GM12878 (cell line): Measurements from ENCODE around the gene RAB34. TPM values are rescaled to one million over a fixed set of nuclear protein-coding genes. Genes with fewer than 3 reads are reported as not detected.

Experiments used
- ATAC-seq: fragments of 200-7000 bp; cut with Tn5 transposase; 3 replicates; pipeline ENCODE4 v1.9.1; 2020; ENCODE audit warnings: mild to moderate bottlenecking, moderate library complexity
- BruUV-seq: library from RNA; stranded (reverse); fragments of 400-500 nt; replicated peaks from 2 replicates; lab custom pipeline; 2021; lab: Mats Ljungman, UMichigan
- CTCF ChIA-PET: fragments of 300-600 bp; sonication (Branson Sonifier 250); formaldehyde crosslinking; extraction: SDS; loops from one replicate; lab custom pipeline; 2021; ENCODE audit warnings: inconsistent platforms; lab: Yijun Ruan, JAX
- POLR2A ChIA-PET: fragments of 350-600 bp; formaldehyde crosslinking; extraction: SDS; loops from one replicate; lab custom pipeline; 2021; ENCODE audit warnings: inconsistent platforms; lab: Charles Lee
- RAD21 ChIA-PET: fragments of 300-600 bp; sonication (Branson Sonifier 250); formaldehyde crosslinking; loops from one replicate; lab custom pipeline; 2023; ENCODE audit warnings: antibody characterized with exemption; ENCODE audit not compliant: unreplicated experiment; lab: Charles Lee
- SMC1A ChIA-PET: fragments of 300-600 bp; sonication (Branson Sonifier 250); formaldehyde crosslinking; loops from one replicate; lab custom pipeline; 2023; ENCODE audit not compliant: unreplicated experiment, uncharacterized antibody; lab: Charles Lee
- DNase-seq: peaks from one replicate; pipeline ENCODE4 v3.0.0-alpha.2; 2011; ENCODE audit warnings: low read depth, low spot score
- FAIRE-seq: peaks from 3 replicates; lab custom pipeline; 2011; peaks lifted over from hg19 to GRCh38; lab: Jason Lieb, UNC
- H2AFZ ChIP-seq: 2 replicates; pipeline ENCODE4 v1.6.0; 2011; ENCODE audit warnings: low read depth, low read length, control low read depth; ENCODE audit not compliant: control insufficient read depth
- H3K27ac ChIP-seq: 2 replicates; pipeline ENCODE4 v1.5.1; 2011; ENCODE audit warnings: control low read depth; ENCODE audit not compliant: control insufficient read depth, insufficient read depth
- H3K27me3 ChIP-seq, 2 experiments: replicated peaks in 1 of 2; 2 replicates each; pipeline versions ENCODE4 v1.6.0 to v1.6.1; 2011; ENCODE audit warnings: low read length in 1 of 2; ENCODE audit not compliant: control insufficient read depth in 2 of 2, insufficient read depth in 2 of 2
- H3K36me3 ChIP-seq, 2 experiments: 2 replicates each; pipeline ENCODE4 v1.5.1; 2011; ENCODE audit warnings: low read length in 1 of 2; ENCODE audit not compliant: control insufficient read depth in 2 of 2, insufficient read depth in 2 of 2
- H3K4me1 ChIP-seq: 2 replicates; pipeline ENCODE4 v1.6.1; 2011; ENCODE audit warnings: mild to moderate bottlenecking, low read length, moderate library complexity, mixed read lengths; ENCODE audit not compliant: control insufficient read depth, insufficient read depth
- H3K4me2 ChIP-seq: 2 replicates; pipeline ENCODE4 v1.6.0; 2011; ENCODE audit warnings: control low read depth; ENCODE audit not compliant: control insufficient read depth, insufficient read depth
- H3K4me3 ChIP-seq: fragments of 200-600 bp; sonication (generic); 2 replicates; pipeline ENCODE4 v1.5.1; 2016
- H3K79me2 ChIP-seq: 2 replicates; pipeline ENCODE4 v1.6.0; 2011; ENCODE audit warnings: low read length; ENCODE audit not compliant: control insufficient read depth, insufficient read depth
- H3K9ac ChIP-seq: 2 replicates; pipeline ENCODE4 v1.8.0; 2011; ENCODE audit warnings: low read length, control low read depth, mixed read lengths; ENCODE audit not compliant: control insufficient read depth, insufficient read depth
- H3K9me3 ChIP-seq: replicated peaks from 3 replicates; pipeline ENCODE4 v1.5.1; 2011; ENCODE audit warnings: mild to moderate bottlenecking, low read length; ENCODE audit not compliant: control insufficient read depth, insufficient read depth
- H4K20me1 ChIP-seq: 2 replicates; pipeline ENCODE4 v1.6.0; 2011; ENCODE audit not compliant: control insufficient read depth, insufficient read depth
- POLR2A ChIP-seq: IDR thresholded peaks from 2 replicates; pipeline ENCODE4 v1.6.1; 2011; ENCODE audit warnings: low read depth, mild to moderate bottlenecking, low read length
- POLR2AphosphoS5 ChIP-seq: IDR thresholded peaks from 2 replicates; pipeline ENCODE4 v1.6.1; 2011; ENCODE audit warnings: mild to moderate bottlenecking, low read length, inconsistent platforms
- WGBS: methylation state at CpG from one replicate; pipeline ENCODE4 v1.1.6; 2016; ENCODE audit warnings: low lambda C conversion rate; ENCODE audit not compliant: insufficient replicate concordance, insufficient coverage; ENCODE audit errors: missing lambda C conversion rate; 5-methylcytosine and 5-hydroxymethylcytosine counted together
- in situ Hi-C: fragments of 300-500 bp; cut with MboI; formaldehyde crosslinking; loops from 9 replicates; pipeline ENCODE4 v1.14.3; 2018; ENCODE audit warnings: mixed read lengths
- intact Hi-C: fragments of 100-400 bp; cut with micrococcal nuclease; formaldehyde crosslinking; loops from one replicate; pipeline ENCODE4 v1.14.2; 2022; ENCODE audit not compliant: unreplicated experiment
- polyA plus RNA-seq, 11 experiments: library from polyadenylated mRNA; depleted of rRNA in 4 of 11; unstranded in 6 of 11; stranded (reverse) in 5 of 11; fragments of >200 nt; fragmentation: Nextera tagmentation in 4 of 11; fragmentation: Illumina TruSeq in 1 of 11; extraction: Ambion mirVana in 4 of 11; extraction: Trizol in 1 of 11; gene quantifications; 1 replicate in 1 of 11; 2 replicates in 10 of 11; pipeline versions ENCODE4 v1.2.1 to v1.2.3, GENCODE V29; 2011 to 2016; ENCODE audit warnings: inconsistent platforms in 2 of 11, missing spikeins in 2 of 11, low read depth in 1 of 11
- total RNA-seq, 4 experiments: library from RNA; depleted of rRNA in 3 of 4; stranded (reverse); fragments of >200 nt in 3 of 4; fragmentation: Illumina TruSeq in 1 of 4; extraction: Trizol in 1 of 4; gene quantifications; 2 replicates each; pipeline versions ENCODE4 v1.2.1 to v1.2.3, GENCODE V29; 2013 to 2021
- TF ChIP-seq, protein P1 (sequence below): IDR thresholded peaks from 2 replicates; pipeline ENCODE4 v1.6.1; 2012; ENCODE audit warnings: mild to moderate bottlenecking, low read depth, low read length

RAB34 gene
- total and polyA plus RNA-seq, 10 of the 15 experiments (the other 5 are each of a cell fraction or from before 2014, with no cell fraction given) = 0.37 to 46.4 (median 32.8) TPM

DNA sequence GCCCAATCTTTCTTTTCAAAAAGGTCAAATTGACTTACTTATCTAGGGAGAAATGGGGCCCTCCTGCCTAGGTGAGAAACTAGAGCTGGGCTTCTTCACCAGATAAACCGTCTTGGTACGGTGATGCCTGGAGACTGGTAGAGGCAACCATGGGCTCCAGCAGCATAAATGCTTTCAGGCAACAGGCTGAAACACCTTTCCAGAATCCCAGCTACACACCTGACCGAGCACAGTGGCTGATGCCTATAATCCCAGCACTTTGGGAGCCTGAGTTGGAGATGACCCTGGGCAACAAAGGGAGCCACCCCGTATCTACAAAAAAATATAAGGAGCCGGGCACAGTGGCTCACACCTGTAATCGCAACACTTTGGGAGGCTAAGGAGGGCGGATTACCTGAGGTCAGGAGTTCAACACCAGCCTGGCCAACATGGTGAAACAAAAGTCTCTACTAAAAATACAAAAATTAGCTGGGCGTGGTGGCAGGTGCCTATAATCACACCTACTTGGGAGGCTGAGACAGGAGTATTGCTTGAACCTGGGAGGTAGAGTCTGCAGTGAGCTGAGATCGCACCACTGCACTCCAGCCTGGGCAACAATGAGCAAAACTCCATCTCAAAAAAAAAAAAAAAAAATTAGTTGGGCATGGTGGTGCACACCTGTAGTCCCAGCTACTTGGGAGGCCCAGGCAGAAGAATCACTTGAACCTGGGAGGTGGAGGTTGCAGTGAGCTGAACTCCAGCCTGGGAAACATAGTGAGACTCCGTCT, 34.1 kb upstream of the RAB34 start:
- intact Hi-C loops = no loop called here
- SMC1A ChIA-PET = interaction anchor here (0.7 to 17.8 kb wide), 8 partner anchors 10 to 174 kb away, joined by 3 to 326 read pairs (median 3); partner anchors contain the start of genes NEK8 and TLCD1
- BruUV-seq = no TSS peak
- TF ChIP-seq POLR2AphosphoS5 = 0 out of 2 replicates have a peak, but pooled peaks have one; percentile 57
- peak; percentile 51 for TF ChIP-seq POLR2A
- TF ChIP-seq, protein P1, sequence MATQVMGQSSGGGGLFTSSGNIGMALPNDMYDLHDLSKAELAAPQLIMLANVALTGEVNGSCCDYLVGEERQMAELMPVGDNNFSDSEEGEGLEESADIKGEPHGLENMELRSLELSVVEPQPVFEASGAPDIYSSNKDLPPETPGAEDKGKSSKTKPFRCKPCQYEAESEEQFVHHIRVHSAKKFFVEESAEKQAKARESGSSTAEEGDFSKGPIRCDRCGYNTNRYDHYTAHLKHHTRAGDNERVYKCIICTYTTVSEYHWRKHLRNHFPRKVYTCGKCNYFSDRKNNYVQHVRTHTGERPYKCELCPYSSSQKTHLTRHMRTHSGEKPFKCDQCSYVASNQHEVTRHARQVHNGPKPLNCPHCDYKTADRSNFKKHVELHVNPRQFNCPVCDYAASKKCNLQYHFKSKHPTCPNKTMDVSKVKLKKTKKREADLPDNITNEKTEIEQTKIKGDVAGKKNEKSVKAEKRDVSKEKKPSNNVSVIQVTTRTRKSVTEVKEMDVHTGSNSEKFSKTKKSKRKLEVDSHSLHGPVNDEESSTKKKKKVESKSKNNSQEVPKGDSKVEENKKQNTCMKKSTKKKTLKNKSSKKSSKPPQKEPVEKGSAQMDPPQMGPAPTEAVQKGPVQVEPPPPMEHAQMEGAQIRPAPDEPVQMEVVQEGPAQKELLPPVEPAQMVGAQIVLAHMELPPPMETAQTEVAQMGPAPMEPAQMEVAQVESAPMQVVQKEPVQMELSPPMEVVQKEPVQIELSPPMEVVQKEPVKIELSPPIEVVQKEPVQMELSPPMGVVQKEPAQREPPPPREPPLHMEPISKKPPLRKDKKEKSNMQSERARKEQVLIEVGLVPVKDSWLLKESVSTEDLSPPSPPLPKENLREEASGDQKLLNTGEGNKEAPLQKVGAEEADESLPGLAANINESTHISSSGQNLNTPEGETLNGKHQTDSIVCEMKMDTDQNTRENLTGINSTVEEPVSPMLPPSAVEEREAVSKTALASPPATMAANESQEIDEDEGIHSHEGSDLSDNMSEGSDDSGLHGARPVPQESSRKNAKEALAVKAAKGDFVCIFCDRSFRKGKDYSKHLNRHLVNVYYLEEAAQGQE = no peak
- TF ChIP-seq, all 136 proteins: peak for 2
- no peak for DNase-seq
- ChIA-PET RAD21 (interaction anchor here (1.0 to 17.4 kb wide), 7 partner anchors 12 to 202 kb away, joined by 3 to 375 read pairs (median 4); partner anchors contain the start of genes NEK8, PROCA1 and TLCD1), CTCF (interaction anchor here (0.7 to 10.0 kb wide), 12 partner anchors 10 to 202 kb away, joined by 3 to 394 read pairs (median 6); partner anchors contain the start of genes DHRS13, NEK8, RPL23A and TLCD1), POLR2A (interaction anchor here (0.6 to 15.2 kb wide), 5 partner anchors 24 to 198 kb away, joined by 3 to 485 read pairs (median 3); partner anchors contain the start of genes NEK8, RPL23A and TLCD1)
- H3K9ac ChIP-seq = no peak overlapping the region
- ATAC-seq = no peak
- peaks cover 19% of the 10 kb centered on the region for H3K4me1 ChIP-seq
- H3K4me3 ChIP-seq = no peak overlapping the region
- in situ Hi-C loops = no loop called here
- H3K36me3 ChIP-seq = peaks cover 28 to 30% of the 10 kb centered on the region in 2 experiments
- peaks cover 11% of the 10 kb centered on the region for H4K20me1 ChIP-seq
- 99% methylated on average over 10 of the region's 10 CpGs for WGBS
- H3K27ac ChIP-seq = no peak overlapping the region
- H3K4me2 ChIP-seq = no peak overlapping the region
- no peak overlapping the region for H2AFZ ChIP-seq
- H3K9me3 ChIP-seq = no peaks in the 10 kb centered on the region
- FAIRE-seq = no peak
- no peaks in the 10 kb centered on the region for H3K27me3 ChIP-seq
- peaks cover 39% of the 10 kb centered on the region for H3K79me2 ChIP-seq
